DOHH2 (cell line): Measurements from ENCODE around the gene C4A.

Source experiments
- H3F3A ChIP-seq: fragments of 200-600 bp; sonication (generic), shearing (Covaris generic); 2 replicates; pipeline ENCODE4 v1.6.0; 2016; ENCODE audit warnings: antibody characterized with exemption, mild to moderate bottlenecking; ENCODE audit not compliant: control insufficient read depth, insufficient read depth
- H3K27ac ChIP-seq: fragments of 200-600 bp; sonication (generic); 2 replicates; pipeline ENCODE4 v1.5.1; 2014; ENCODE audit warnings: low read depth, mild to moderate bottlenecking, low read length, moderate library complexity
- H3K27me3 ChIP-seq: fragments of 200-600 bp; sonication (generic); 2 replicates; pipeline ENCODE4 v1.6.1; 2014; ENCODE audit warnings: mild to moderate bottlenecking, low read length, mixed read lengths; ENCODE audit not compliant: control insufficient read depth
- H3K36me3 ChIP-seq: fragments of 200-600 bp; sonication (generic); 2 replicates; pipeline ENCODE4 v1.6.1; 2014; ENCODE audit warnings: mild to moderate bottlenecking, low read length, moderate library complexity, mixed read lengths; ENCODE audit not compliant: control insufficient read depth
- H3K4me1 ChIP-seq: fragments of 200-600 bp; sonication (generic); 2 replicates; pipeline ENCODE4 v1.6.1; 2014; ENCODE audit warnings: mild to moderate bottlenecking, low read length, mixed read lengths; ENCODE audit not compliant: control insufficient read depth
- H3K4me2 ChIP-seq: fragments of 200-600 bp; sonication (generic); 2 replicates; pipeline ENCODE4 v1.6.0; 2014; ENCODE audit warnings: mild to moderate bottlenecking, low read length, moderate library complexity
- H3K4me3 ChIP-seq: fragments of 200-600 bp; sonication (generic); 2 replicates; pipeline ENCODE4 v1.5.1; 2014; ENCODE audit warnings: mild to moderate bottlenecking, low read length, mixed read lengths
- H3K79me2 ChIP-seq: fragments of 200-600 bp; sonication (generic); 2 replicates; pipeline ENCODE4 v1.6.1; 2014; ENCODE audit warnings: mild to moderate bottlenecking, low read length, mixed read lengths; ENCODE audit not compliant: control insufficient read depth
- H3K9me2 ChIP-seq: fragments of 200-600 bp; sonication (generic); replicated peaks from 2 replicates; pipeline ENCODE4 v1.6.1; 2014; ENCODE audit warnings: mild to moderate bottlenecking, low read length, mixed read lengths; ENCODE audit not compliant: control insufficient read depth
- H3K9me3 ChIP-seq: fragments of 200-600 bp; sonication (generic); 2 replicates; pipeline ENCODE4 v1.6.1; 2014; ENCODE audit warnings: antibody characterized with exemption, low read length, mixed read lengths; ENCODE audit not compliant: control insufficient read depth, insufficient read depth
- H4K20me1 ChIP-seq: fragments of 200-600 bp; sonication (generic); 2 replicates; pipeline ENCODE4 v1.6.0; 2014; ENCODE audit warnings: low read depth, mild to moderate bottlenecking, antibody characterized with exemption, low read length, moderate library complexity; ENCODE audit not compliant: control insufficient read depth, insufficient read depth
- CTCF ChIP-seq: fragments of 200-600 bp; sonication (generic); IDR thresholded peaks from one replicate; pipeline ENCODE4 v1.5.1; 2014; ENCODE audit warnings: antibody characterized with exemption, mild to moderate bottlenecking, low read depth, low read length; ENCODE audit not compliant: poor library complexity, severe bottlenecking
- EZH2phosphoT487 ChIP-seq: fragments of 200-600 bp; sonication (generic); IDR thresholded peaks from 2 replicates; pipeline ENCODE4 v1.6.1; 2017; ENCODE audit warnings: borderline replicate concordance, mild to moderate bottlenecking, antibody characterized with exemption, low read length, moderate library complexity, mixed read lengths

The C4A gene

GRCh38 chr6:32045811-32046449 lies 64.1 kb downstream of the C4A start:
- Histone ChIP-seq H3K36me3 (no peaks in the 10 kb centered on the region), H3K27ac (no peak overlapping the region), H3K9me2 (no peaks in the 10 kb centered on the region), H3K4me3 (no peak overlapping the region), H3K79me2 (no peaks in the 10 kb centered on the region), H3K9me3 (no peaks in the 10 kb centered on the region), H3K4me1 (no peaks in the 10 kb centered on the region), H3F3A (no peaks in the 10 kb centered on the region), H4K20me1 (no peaks in the 10 kb centered on the region), H3K4me2 (no peak overlapping the region), H3K27me3 (peaks cover 4% of the 10 kb centered on the region; the same call in 1 of the 2 replicates)
- TF ChIP-seq EZH2phosphoT487 (no peak), CTCF (no peak)

- Histone ChIP-seq H3F3A (no peaks in the 10 kb centered on the region), H3K27me3 (peaks cover 7% of the 10 kb centered on the region; the same call in 1 of the 2 replicates), H3K27ac (no peak overlapping the region), H3K9me2 (no peaks in the 10 kb centered on the region), H4K20me1 (no peaks in the 10 kb centered on the region), H3K79me2 (no peaks in the 10 kb centered on the region), H3K4me2 (no peak overlapping the region), H3K36me3 (no peaks in the 10 kb centered on the region), H3K4me3 (no peak overlapping the region), H3K4me1 (no peaks in the 10 kb centered on the region), H3K9me3 (no peaks in the 10 kb centered on the region)
- TF ChIP-seq EZH2phosphoT487 (no peak), CTCF (no peak)
These were observed 64.7 kb downstream of the C4A start for GRCh38 chr6:32046450-32047083.

- Histone ChIP-seq H3K27me3 (peaks cover 7% of the 10 kb centered on the region; the same call in 1 of the 2 replicates), H3K9me3 (no peaks in the 10 kb centered on the region), H3K9me2 (no peaks in the 10 kb centered on the region), H3K36me3 (no peaks in the 10 kb centered on the region), H3K4me2 (no peak overlapping the region), H3K4me3 (no peak overlapping the region), H3K79me2 (no peaks in the 10 kb centered on the region), H3F3A (no peaks in the 10 kb centered on the region), H3K27ac (no peak overlapping the region), H4K20me1 (no peaks in the 10 kb centered on the region), H3K4me1 (no peaks in the 10 kb centered on the region)
- TF ChIP-seq CTCF, result no peak
- TF ChIP-seq EZH2phosphoT487, result no peak
These were observed 65.2 kb downstream of the C4A start for GRCh38 chr6:32047084-32047478.
